ENCODE results near the gene LPAR3. TPM values are rescaled to one million over a fixed set of nuclear protein-coding genes. Genes with fewer than 3 reads are reported as not detected.

The LPAR3 gene
- total and polyA plus RNA-seq, 9 donors = 0.20 to 22.7 (median 2.5) TPM

GRCh38 chr1:84851839-84852238, 41.2 kb downstream of the LPAR3 start:
- Histone ChIP-seq H3K27me3 (no peaks in the 10 kb centered on the region), H3K9me3 (no peaks in the 10 kb centered on the region), H3K36me3 (no peaks in the 10 kb centered on the region), H3K4me1 (ENCODE audit: insufficient read depth) (no peaks in the 10 kb centered on the region), H3K27ac (no peak overlapping the region), H3K4me3 (no peak overlapping the region)
- DNase-seq = no peak
- TF ChIP-seq CTCF (IDR thresholded peaks at IDR 0.05) (no peak), POLR2A (IDR thresholded peaks at IDR 0.05) (no peak), EP300 (IDR thresholded peaks at IDR 0.05) (no peak)
- 87 to 95% (median 88%) methylated on average over 8 of the region's 8 CpGs for WGBS, 3 donors
- intact Hi-C loops (cut with DNase I) = no loop called here

GRCh38 chr1:84849357-84849975, 43.5 kb downstream of the LPAR3 start:
- 85 to 92% (median 89%) methylated on average over 7 of the region's 7 CpGs for WGBS, 3 donors
- no peaks in the 10 kb centered on the region for H3K36me3 ChIP-seq
- no peak for DNase-seq
- intact Hi-C loops (cut with DNase I) = no loop called here
- no peaks in the 10 kb centered on the region for H3K4me1 ChIP-seq (ENCODE audit: insufficient read depth)
- H3K27ac ChIP-seq = no peak overlapping the region
- TF ChIP-seq EP300 (IDR thresholded peaks at IDR 0.05) (no peak), POLR2A (IDR thresholded peaks at IDR 0.05) (no peak), CTCF (IDR thresholded peaks at IDR 0.05) (no peak)
- no peak overlapping the region for H3K4me3 ChIP-seq
- no peaks in the 10 kb centered on the region for H3K27me3 ChIP-seq
- no peaks in the 10 kb centered on the region for H3K9me3 ChIP-seq

GRCh38 chr1:84847253-84848250, 45.5 kb downstream of the LPAR3 start:
- H3K36me3 ChIP-seq = no peaks in the 10 kb centered on the region
- H3K4me1 ChIP-seq (ENCODE audit: insufficient read depth) = no peaks in the 10 kb centered on the region
- whole genome bisulfite sequencing, 3 donors = 43 to 47% (median 45%) methylated on average over 5 of the region's 5 CpGs
- H3K27ac ChIP-seq = no peak overlapping the region
- H3K4me3 ChIP-seq = no peak overlapping the region
- H3K9me3 ChIP-seq = no peaks in the 10 kb centered on the region
- intact Hi-C loops (cut with DNase I) = no loop called here
- no peak for TF ChIP-seq POLR2A (IDR thresholded peaks at IDR 0.05)
- no peak for TF ChIP-seq EP300 (IDR thresholded peaks at IDR 0.05)
- no peak for TF ChIP-seq CTCF (IDR thresholded peaks at IDR 0.05)
- peak; percentile 29 to 78 (median 49) for DNase-seq
- no peaks in the 10 kb centered on the region for H3K27me3 ChIP-seq

GRCh38 chr1:84846387-84846786, 46.6 kb downstream of the LPAR3 start:
- no peaks in the 10 kb centered on the region for H3K9me3 ChIP-seq
- no peak for DNase-seq
- no peaks in the 10 kb centered on the region for H3K27me3 ChIP-seq
- TF ChIP-seq CTCF (IDR thresholded peaks at IDR 0.05) = no peak
- no peak for TF ChIP-seq EP300 (IDR thresholded peaks at IDR 0.05)
- TF ChIP-seq POLR2A (IDR thresholded peaks at IDR 0.05) = no peak
- no peaks in the 10 kb centered on the region for H3K36me3 ChIP-seq
- intact Hi-C loops (cut with DNase I) = no loop called here
- H3K27ac ChIP-seq = no peak overlapping the region
- no peaks in the 10 kb centered on the region for H3K4me1 ChIP-seq (ENCODE audit: insufficient read depth)
- H3K4me3 ChIP-seq = no peak overlapping the region
